HepG2 (cell line): ENCODE measurements around the gene KATNA1. TPM values are rescaled to one million over a fixed set of nuclear protein-coding genes. Genes with fewer than 3 reads are reported as not detected.
A peak's percentile ranks its signal among the peaks of the same experiment; 100 is the strongest.

ENCODE experiments used
- ATAD3A ChIP-seq: sonication (generic); formaldehyde crosslinking; IDR thresholded peaks from 2 replicates; pipeline ENCODE4 v1.4.0; 2020; ENCODE audit warnings: missing genetic modification reagents
- NR2C2 ChIP-seq: sonication (generic); formaldehyde crosslinking; IDR thresholded peaks from 2 replicates; pipeline ENCODE4 v1.4.0; 2020; ENCODE audit warnings: missing genetic modification reagents, mild to moderate bottlenecking, moderate library complexity, borderline replicate concordance
- THYN1 ChIP-seq: sonication (generic); formaldehyde crosslinking; IDR thresholded peaks from 2 replicates; pipeline ENCODE4 v1.8.1; 2023; ENCODE audit warnings: low read depth, mild to moderate bottlenecking, moderate library complexity, missing genetic modification reagents, borderline replicate concordance
- ZNF296 ChIP-seq: sonication (generic); formaldehyde crosslinking; conservative IDR thresholded peaks from 2 replicates; pipeline ENCODE4 v1.5.0; 2020; ENCODE audit warnings: mild to moderate bottlenecking, missing genetic modification reagents
- ZNF564 ChIP-seq: sonication (generic); formaldehyde crosslinking; IDR thresholded peaks from 2 replicates; pipeline ENCODE4 v1.8.1; 2023; ENCODE audit warnings: mild to moderate bottlenecking, missing genetic modification reagents
- ZSCAN12 ChIP-seq: sonication (generic); formaldehyde crosslinking; IDR thresholded peaks from 2 replicates; pipeline ENCODE4 v1.9.0; 2021; ENCODE audit warnings: mild to moderate bottlenecking, missing genetic modification reagents
- polyA plus RNA-seq, 8 experiments: library from polyadenylated mRNA; depleted of rRNA in 3 of 8; stranded (reverse) in 7 of 8; unstranded in 1 of 8; fragments of >200 nt; fragmentation: Illumina TruSeq in 4 of 8; extraction: Trizol in 4 of 8; gene quantifications; 2 replicates each; pipeline versions ENCODE4 v1.2.1 to v1.2.3, GENCODE V29; 2011 to 2016; ENCODE audit warnings: low read depth in 4 of 8, missing spikeins in 1 of 8, mixed read lengths in 1 of 8; ENCODE audit not compliant: insufficient read depth in 1 of 8
- total RNA-seq, 5 experiments: library from RNA; depleted of rRNA; stranded (reverse); fragments of >200 nt; fragmentation: Illumina TruSeq; extraction: Trizol; gene quantifications; 2 replicates each; pipeline ENCODE4 v1.2.3, GENCODE V29; 2016; ENCODE audit warnings: low read depth in 1 of 5
- TF ChIP-seq, protein P1 (sequence below): sonication (generic); formaldehyde crosslinking; IDR thresholded peaks from 2 replicates; pipeline ENCODE4 v1.4.0; 2020; ENCODE audit warnings: missing genetic modification reagents
- TF ChIP-seq, protein P2 (sequence below): sonication (generic); formaldehyde crosslinking; IDR thresholded peaks from 2 replicates; pipeline ENCODE4 v1.8.0; 2023; ENCODE audit warnings: mild to moderate bottlenecking, missing genetic modification reagents
- TF ChIP-seq, protein P3 (sequence below): sonication (generic); formaldehyde crosslinking; IDR thresholded peaks from 2 replicates; pipeline ENCODE4 v1.5.0; 2020; ENCODE audit warnings: mild to moderate bottlenecking, missing genetic modification reagents, borderline replicate concordance
- TF ChIP-seq, protein P4 (sequence below): sonication (generic); formaldehyde crosslinking; IDR thresholded peaks from 2 replicates; pipeline ENCODE4 v1.5.0; 2020; ENCODE audit warnings: mild to moderate bottlenecking, missing genetic modification reagents
- TF ChIP-seq, protein P5 (sequence below): sonication (generic); formaldehyde crosslinking; IDR thresholded peaks from 2 replicates; pipeline ENCODE4 v1.4.0; 2020; ENCODE audit warnings: missing genetic modification reagents, borderline replicate concordance
- TF ChIP-seq, protein P6 (sequence below): sonication (generic); formaldehyde crosslinking; IDR thresholded peaks from 2 replicates; pipeline ENCODE4 v1.8.0; 2022; ENCODE audit warnings: mild to moderate bottlenecking, missing genetic modification reagents; ENCODE audit not compliant: insufficient replicate concordance

Gene KATNA1
- total and polyA plus RNA-seq, 2 of the 13 experiments (the other 11 are each of a cell fraction or from before 2014, with no cell fraction given) = 14.8 to 25.3 TPM

DNA sequence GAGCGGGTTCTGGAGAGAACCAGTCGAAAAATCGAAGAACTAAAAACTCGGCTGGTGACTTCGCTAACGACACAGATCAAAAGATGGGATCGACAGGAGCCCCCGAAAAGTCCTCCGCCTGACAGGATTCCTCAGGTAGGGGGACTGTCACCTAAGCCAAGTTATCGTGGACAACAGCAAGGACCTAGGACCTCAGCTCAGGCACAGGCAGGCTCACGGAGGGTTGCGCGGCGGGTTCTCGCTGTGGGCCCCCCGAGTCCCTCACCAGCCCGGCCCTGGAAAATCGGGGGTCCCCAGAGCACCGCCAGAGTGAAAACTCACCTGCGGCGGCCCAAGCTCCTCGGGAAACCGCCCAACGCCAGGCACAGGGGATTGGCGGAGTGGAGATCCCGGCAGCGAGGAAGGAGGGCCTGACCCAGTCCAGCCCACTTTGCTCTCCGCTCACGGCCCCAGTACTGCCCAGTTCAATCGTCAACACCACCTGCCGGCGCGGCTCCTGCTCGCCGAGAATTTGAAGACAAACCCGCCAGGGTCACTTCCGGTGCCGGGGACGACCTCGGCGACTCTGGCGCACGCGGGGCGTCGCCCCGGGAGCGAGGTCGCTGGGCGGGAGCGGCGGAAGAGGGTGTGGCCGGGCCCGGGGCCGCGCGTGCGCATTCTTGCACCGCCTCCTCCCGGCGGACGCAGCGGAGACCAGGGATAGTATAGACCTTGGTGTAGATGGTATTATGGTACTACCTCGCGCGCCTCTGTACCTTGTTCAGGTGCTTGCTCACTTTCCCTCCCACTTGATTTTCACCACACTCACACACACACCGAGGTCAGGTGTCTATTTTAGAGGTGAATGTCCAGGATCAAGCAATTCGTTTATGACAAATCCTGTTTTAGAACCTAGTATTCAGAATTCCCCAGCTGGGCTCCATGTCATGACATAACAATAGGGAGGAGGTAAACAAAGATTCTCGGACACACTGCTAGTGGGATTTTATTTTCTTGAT is at the start of gene KATNA1 (continued):
- TF ChIP-seq ZSCAN12 (CRISPR knock-in tag) (peak; percentile 99), ZNF296 (CRISPR knock-in tag) (no peak), THYN1 (CRISPR knock-in tag) (peak; percentile 53), ATAD3A (CRISPR knock-in tag) (no peak), NR2C2 (CRISPR knock-in tag) (peak; percentile 97), ZNF564 (peak; percentile 99)
- TF ChIP-seq, protein P1, sequence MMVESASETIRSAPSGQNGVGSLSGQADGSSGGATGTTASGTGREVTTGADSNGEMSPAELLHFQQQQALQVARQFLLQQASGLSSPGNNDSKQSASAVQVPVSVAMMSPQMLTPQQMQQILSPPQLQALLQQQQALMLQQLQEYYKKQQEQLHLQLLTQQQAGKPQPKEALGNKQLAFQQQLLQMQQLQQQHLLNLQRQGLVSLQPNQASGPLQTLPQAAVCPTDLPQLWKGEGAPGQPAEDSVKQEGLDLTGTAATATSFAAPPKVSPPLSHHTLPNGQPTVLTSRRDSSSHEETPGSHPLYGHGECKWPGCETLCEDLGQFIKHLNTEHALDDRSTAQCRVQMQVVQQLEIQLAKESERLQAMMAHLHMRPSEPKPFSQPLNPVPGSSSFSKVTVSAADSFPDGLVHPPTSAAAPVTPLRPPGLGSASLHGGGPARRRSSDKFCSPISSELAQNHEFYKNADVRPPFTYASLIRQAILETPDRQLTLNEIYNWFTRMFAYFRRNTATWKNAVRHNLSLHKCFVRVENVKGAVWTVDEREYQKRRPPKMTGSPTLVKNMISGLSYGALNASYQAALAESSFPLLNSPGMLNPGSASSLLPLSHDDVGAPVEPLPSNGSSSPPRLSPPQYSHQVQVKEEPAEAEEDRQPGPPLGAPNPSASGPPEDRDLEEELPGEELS (CRISPR knock-in tag) = peak; percentile 93
- TF ChIP-seq, protein P2, sequence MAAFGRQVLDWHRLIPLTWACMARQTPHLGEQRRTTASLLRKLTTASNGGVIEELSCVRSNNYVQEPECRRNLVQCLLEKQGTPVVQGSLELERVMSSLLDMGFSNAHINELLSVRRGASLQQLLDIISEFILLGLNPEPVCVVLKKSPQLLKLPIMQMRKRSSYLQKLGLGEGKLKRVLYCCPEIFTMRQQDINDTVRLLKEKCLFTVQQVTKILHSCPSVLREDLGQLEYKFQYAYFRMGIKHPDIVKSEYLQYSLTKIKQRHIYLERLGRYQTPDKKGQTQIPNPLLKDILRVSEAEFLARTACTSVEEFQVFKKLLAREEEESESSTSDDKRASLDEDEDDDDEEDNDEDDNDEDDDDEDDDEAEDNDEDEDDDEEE (CRISPR knock-in tag) = peak; percentile 97
- TF ChIP-seq, protein P3, sequence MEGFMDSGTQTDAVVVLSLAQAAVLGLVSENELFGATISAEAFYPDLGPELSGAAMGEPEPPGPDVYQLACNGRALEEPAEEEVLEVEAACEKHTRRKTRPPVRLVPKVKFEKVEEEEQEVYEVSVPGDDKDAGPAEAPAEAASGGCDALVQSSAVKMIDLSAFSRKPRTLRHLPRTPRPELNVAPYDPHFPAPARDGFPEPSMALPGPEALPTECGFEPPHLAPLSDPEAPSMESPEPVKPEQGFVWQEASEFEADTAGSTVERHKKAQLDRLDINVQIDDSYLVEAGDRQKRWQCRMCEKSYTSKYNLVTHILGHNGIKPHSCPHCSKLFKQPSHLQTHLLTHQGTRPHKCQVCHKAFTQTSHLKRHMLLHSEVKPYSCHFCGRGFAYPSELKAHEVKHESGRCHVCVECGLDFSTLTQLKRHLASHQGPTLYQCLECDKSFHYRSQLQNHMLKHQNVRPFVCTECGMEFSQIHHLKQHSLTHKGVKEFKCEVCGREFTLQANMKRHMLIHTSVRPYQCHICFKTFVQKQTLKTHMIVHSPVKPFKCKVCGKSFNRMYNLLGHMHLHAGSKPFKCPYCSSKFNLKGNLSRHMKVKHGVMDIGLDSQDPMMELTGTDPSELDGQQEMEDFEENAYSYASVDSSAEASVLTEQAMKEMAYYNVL (CRISPR knock-in tag) = peak; percentile 86
- TF ChIP-seq, protein P4, sequence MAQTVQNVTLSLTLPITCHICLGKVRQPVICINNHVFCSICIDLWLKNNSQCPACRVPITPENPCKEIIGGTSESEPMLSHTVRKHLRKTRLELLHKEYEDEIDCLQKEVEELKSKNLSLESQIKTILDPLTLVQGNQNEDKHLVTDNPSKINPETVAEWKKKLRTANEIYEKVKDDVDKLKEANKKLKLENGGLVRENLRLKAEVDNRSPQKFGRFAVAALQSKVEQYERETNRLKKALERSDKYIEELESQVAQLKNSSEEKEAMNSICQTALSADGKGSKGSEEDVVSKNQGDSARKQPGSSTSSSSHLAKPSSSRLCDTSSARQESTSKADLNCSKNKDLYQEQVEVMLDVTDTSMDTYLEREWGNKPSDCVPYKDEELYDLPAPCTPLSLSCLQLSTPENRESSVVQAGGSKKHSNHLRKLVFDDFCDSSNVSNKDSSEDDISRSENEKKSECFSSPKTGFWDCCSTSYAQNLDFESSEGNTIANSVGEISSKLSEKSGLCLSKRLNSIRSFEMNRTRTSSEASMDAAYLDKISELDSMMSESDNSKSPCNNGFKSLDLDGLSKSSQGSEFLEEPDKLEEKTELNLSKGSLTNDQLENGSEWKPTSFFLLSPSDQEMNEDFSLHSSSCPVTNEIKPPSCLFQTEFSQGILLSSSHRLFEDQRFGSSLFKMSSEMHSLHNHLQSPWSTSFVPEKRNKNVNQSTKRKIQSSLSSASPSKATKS (CRISPR knock-in tag) = peak; percentile 94; the same call in 1 of the 2 replicates
- TF ChIP-seq, protein P5, sequence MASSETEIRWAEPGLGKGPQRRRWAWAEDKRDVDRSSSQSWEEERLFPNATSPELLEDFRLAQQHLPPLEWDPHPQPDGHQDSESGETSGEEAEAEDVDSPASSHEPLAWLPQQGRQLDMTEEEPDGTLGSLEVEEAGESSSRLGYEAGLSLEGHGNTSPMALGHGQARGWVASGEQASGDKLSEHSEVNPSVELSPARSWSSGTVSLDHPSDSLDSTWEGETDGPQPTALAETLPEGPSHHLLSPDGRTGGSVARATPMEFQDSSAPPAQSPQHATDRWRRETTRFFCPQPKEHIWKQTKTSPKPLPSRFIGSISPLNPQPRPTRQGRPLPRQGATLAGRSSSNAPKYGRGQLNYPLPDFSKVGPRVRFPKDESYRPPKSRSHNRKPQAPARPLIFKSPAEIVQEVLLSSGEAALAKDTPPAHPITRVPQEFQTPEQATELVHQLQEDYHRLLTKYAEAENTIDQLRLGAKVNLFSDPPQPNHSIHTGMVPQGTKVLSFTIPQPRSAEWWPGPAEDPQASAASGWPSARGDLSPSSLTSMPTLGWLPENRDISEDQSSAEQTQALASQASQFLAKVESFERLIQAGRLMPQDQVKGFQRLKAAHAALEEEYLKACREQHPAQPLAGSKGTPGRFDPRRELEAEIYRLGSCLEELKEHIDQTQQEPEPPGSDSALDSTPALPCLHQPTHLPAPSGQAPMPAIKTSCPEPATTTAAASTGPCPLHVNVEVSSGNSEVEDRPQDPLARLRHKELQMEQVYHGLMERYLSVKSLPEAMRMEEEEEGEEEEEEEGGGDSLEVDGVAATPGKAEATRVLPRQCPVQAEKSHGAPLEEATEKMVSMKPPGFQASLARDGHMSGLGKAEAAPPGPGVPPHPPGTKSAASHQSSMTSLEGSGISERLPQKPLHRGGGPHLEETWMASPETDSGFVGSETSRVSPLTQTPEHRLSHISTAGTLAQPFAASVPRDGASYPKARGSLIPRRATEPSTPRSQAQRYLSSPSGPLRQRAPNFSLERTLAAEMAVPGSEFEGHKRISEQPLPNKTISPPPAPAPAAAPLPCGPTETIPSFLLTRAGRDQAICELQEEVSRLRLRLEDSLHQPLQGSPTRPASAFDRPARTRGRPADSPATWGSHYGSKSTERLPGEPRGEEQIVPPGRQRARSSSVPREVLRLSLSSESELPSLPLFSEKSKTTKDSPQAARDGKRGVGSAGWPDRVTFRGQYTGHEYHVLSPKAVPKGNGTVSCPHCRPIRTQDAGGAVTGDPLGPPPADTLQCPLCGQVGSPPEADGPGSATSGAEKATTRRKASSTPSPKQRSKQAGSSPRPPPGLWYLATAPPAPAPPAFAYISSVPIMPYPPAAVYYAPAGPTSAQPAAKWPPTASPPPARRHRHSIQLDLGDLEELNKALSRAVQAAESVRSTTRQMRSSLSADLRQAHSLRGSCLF (CRISPR knock-in tag) = peak; percentile 92
- TF ChIP-seq, protein P6, sequence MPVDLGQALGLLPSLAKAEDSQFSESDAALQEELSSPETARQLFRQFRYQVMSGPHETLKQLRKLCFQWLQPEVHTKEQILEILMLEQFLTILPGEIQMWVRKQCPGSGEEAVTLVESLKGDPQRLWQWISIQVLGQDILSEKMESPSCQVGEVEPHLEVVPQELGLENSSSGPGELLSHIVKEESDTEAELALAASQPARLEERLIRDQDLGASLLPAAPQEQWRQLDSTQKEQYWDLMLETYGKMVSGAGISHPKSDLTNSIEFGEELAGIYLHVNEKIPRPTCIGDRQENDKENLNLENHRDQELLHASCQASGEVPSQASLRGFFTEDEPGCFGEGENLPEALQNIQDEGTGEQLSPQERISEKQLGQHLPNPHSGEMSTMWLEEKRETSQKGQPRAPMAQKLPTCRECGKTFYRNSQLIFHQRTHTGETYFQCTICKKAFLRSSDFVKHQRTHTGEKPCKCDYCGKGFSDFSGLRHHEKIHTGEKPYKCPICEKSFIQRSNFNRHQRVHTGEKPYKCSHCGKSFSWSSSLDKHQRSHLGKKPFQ (CRISPR knock-in tag) = peak; percentile 97
